Mucosa of stomach (tissue), 1 donor: ENCODE measurements around the gene C1QTNF8.

Experiments
- H3K27me3 ChIP-seq: one replicate; pipeline ENCODE4 v1.7.0; 2013; ENCODE audit warnings: mild to moderate bottlenecking, low read length; ENCODE audit not compliant: control insufficient read depth, insufficient read depth
- H3K36me3 ChIP-seq: one replicate; pipeline ENCODE4 v1.7.0; 2013; ENCODE audit warnings: low read length; ENCODE audit not compliant: control insufficient read depth, insufficient read depth
- H3K4me1 ChIP-seq: one replicate; pipeline ENCODE4 v1.7.0; 2013; ENCODE audit warnings: mild to moderate bottlenecking, low read length; ENCODE audit not compliant: control insufficient read depth, insufficient read depth
- H3K4me3 ChIP-seq: one replicate; pipeline ENCODE4 v1.7.0; 2013; ENCODE audit warnings: low read length
- H3K9ac ChIP-seq: one replicate; pipeline ENCODE4 v1.7.0; 2013; ENCODE audit warnings: mild to moderate bottlenecking, low read length, moderate library complexity
- H3K9me3 ChIP-seq: one replicate; pipeline ENCODE4 v1.7.0; 2013; ENCODE audit warnings: mild to moderate bottlenecking, low read length, moderate library complexity; ENCODE audit not compliant: control insufficient read depth
- donor health status: Pancreatic carcinoma.

Gene C1QTNF8

DNA sequence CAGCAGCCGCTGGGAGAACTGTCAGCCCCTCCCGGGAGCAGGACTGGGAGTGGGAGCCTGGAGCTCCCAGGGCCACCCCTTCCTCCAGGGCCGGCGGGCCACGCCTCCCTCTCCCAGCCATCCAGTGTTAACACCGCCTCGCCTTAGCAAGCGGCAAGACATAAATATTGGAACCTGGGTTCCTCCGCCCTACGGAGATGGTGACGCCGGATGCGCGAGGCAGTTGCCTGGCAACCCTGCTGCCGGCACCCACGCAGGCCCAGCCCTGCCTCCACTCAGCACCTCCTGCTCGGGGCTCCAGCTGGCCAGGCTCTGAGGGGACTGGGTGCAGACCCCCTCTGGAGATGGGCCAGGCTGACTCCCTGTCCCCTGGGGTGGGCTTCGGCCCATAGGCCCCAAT lies 29.4 kb upstream of the C1QTNF8 start:
- no peaks in the 10 kb centered on the region for H3K4me1 ChIP-seq
- no peak overlapping the region for H3K4me3 ChIP-seq
- H3K9me3 ChIP-seq, result no peaks in the 10 kb centered on the region
- H3K9ac ChIP-seq, result no peak overlapping the region
- peaks cover 11% of the 10 kb centered on the region for H3K27me3 ChIP-seq
- H3K36me3 ChIP-seq, result no peaks in the 10 kb centered on the region

- H3K27me3 ChIP-seq, result peaks cover 14% of the 10 kb centered on the region
- no peaks in the 10 kb centered on the region for H3K4me1 ChIP-seq
- no peak overlapping the region for H3K4me3 ChIP-seq
- no peaks in the 10 kb centered on the region for H3K36me3 ChIP-seq
- H3K9ac ChIP-seq, result no peak overlapping the region
- H3K9me3 ChIP-seq, result no peaks in the 10 kb centered on the region
Measured at GRCh38 chr16:1124795-1125194, 28.8 kb upstream of the C1QTNF8 start.

DNA sequence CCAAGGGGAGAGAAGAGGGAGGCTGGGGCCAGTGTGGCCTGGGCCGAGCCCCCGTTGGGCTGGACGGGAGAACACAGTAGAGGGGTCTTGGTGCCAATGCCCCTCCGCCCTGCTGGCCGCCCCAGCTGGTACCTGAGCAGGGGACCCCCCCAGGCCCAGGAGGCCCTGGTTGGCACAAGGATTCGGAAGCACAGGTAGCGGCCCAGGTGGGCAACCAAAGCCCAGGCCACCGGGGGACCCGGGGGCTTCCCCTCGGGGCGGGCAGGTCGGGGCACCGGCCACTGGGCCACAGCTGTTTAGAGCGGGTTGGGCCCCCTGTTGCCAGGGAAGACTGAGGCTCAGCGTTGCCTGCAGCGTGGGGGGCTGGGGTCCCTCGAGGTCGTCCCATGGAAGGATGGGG lies 28.2 kb upstream of the C1QTNF8 start:
- Histone ChIP-seq H3K4me1 (no peaks in the 10 kb centered on the region), H3K36me3 (no peaks in the 10 kb centered on the region), H3K9me3 (no peaks in the 10 kb centered on the region), H3K4me3 (no peak overlapping the region), H3K27me3 (peaks cover 14% of the 10 kb centered on the region), H3K9ac (no peak overlapping the region)

DNA sequence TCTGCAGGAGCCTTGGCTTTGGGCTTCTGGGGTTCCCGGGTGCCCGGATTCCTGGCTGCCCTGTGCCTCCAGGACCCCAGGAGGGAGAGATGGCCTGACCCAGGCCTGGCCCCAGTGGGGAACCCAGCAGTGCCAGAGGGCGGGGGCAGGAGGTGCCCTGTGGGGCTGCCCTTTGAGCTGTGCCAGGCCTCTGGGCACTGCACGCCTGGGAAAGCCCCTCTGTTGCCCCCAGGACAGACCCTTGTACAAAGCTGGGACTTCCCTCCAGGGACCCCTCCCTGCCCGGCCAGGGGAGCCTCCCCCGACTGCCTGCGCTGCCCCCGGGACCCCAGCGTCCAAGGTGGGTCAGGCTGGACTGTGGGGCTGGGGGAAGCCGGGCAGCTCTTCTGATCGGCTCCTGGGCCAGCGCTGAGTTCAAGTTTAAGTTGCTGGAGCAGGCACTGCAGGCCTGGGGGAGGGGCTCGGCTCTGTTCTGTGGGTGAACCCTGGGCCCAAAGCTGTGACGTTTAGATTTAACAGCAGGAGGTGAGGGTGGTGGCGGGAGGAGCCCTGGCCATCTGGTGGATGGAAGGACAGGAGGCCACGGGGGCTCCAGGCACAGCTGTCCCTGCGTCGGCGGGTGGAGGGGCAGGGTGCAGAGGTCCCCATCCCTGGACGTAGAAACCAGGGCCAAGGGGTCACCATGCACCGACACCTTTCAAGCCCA lies 27.6 kb upstream of the C1QTNF8 start:
- peaks cover 14% of the 10 kb centered on the region for H3K27me3 ChIP-seq
- no peak overlapping the region for H3K9ac ChIP-seq
- H3K4me1 ChIP-seq, result no peaks in the 10 kb centered on the region
- H3K36me3 ChIP-seq, result no peaks in the 10 kb centered on the region
- no peak overlapping the region for H3K4me3 ChIP-seq
- H3K9me3 ChIP-seq, result no peaks in the 10 kb centered on the region

DNA sequence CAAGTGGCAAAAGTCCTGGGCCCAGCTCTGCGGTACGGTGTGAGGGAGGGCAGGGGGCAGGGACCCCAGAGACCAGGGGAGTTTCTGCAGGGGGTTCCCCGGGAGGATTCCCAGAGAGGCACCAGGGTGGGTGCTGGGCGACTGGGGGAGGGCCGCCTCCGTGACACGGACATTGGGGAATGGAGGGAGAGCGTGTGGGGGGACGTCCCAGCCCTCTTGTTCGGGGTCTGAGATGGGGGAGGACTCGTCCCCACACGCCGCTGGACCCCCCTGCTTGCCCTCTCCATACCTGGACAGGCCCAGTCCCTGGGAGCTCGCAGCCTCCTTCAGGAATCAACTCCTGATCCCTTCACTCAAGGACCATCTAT lies 26.3 kb upstream of the C1QTNF8 start:
- Histone ChIP-seq H3K27me3 (peaks cover 14% of the 10 kb centered on the region), H3K36me3 (no peaks in the 10 kb centered on the region)

GRCh38 chr16:1121601-1122397 lies 25.8 kb upstream of the C1QTNF8 start:
- no peaks in the 10 kb centered on the region for H3K9me3 ChIP-seq
- H3K4me3 ChIP-seq, result no peak overlapping the region
- no peak overlapping the region for H3K9ac ChIP-seq
- H3K4me1 ChIP-seq, result no peaks in the 10 kb centered on the region
- H3K27me3 ChIP-seq, result peaks cover 14% of the 10 kb centered on the region
- no peaks in the 10 kb centered on the region for H3K36me3 ChIP-seq

More for the DNA sequence above, 26.3 kb upstream of the C1QTNF8 start:
- Histone ChIP-seq H3K9ac (no peak overlapping the region), H3K4me3 (no peak overlapping the region), H3K9me3 (no peaks in the 10 kb centered on the region), H3K4me1 (no peaks in the 10 kb centered on the region)

GRCh38 chr16:1121009-1121408 lies 25.0 kb upstream of the C1QTNF8 start:
- no peaks in the 10 kb centered on the region for H3K4me1 ChIP-seq
- H3K9me3 ChIP-seq, result no peaks in the 10 kb centered on the region
- peaks cover 14% of the 10 kb centered on the region for H3K27me3 ChIP-seq
- no peak overlapping the region for H3K4me3 ChIP-seq
- H3K36me3 ChIP-seq, result no peaks in the 10 kb centered on the region
- H3K9ac ChIP-seq, result no peak overlapping the region

DNA sequence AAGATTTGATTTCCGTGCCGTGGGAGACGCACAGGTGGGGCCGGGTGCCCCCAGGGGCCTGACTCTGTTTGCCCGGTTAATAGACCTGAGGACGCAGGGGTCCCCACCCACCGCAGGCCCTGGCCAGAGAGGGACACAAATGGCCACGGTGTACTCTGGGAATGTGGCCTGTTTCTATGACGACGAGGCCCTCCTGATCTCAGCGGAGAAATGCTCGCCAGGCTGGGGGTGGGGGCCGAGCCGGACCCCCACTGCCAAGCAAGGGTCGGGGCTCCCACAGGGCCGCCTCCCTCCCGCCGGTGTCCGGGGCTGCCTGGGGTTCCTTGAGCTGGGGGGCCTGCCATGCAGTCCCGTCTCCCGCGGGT lies 24.5 kb upstream of the C1QTNF8 start:
- no peaks in the 10 kb centered on the region for H3K36me3 ChIP-seq
- H3K4me3 ChIP-seq, result no peak overlapping the region
- H3K9ac ChIP-seq, result no peak overlapping the region
- no peaks in the 10 kb centered on the region for H3K9me3 ChIP-seq
- H3K27me3 ChIP-seq, result peaks cover 11% of the 10 kb centered on the region
- no peaks in the 10 kb centered on the region for H3K4me1 ChIP-seq

GRCh38 chr16:1119766-1120576 lies 23.9 kb upstream of the C1QTNF8 start:
- Histone ChIP-seq H3K36me3 (no peaks in the 10 kb centered on the region), H3K9me3 (no peaks in the 10 kb centered on the region), H3K27me3 (peaks cover 11% of the 10 kb centered on the region), H3K4me1 (no peaks in the 10 kb centered on the region), H3K9ac (no peak overlapping the region), H3K4me3 (no peak overlapping the region)

GRCh38 chr16:1119129-1119528 lies 23.1 kb upstream of the C1QTNF8 start:
- Histone ChIP-seq H3K36me3 (no peaks in the 10 kb centered on the region), H3K4me3 (no peak overlapping the region), H3K27me3 (peaks cover 11% of the 10 kb centered on the region), H3K9me3 (no peaks in the 10 kb centered on the region), H3K9ac (no peak overlapping the region), H3K4me1 (no peaks in the 10 kb centered on the region)

DNA sequence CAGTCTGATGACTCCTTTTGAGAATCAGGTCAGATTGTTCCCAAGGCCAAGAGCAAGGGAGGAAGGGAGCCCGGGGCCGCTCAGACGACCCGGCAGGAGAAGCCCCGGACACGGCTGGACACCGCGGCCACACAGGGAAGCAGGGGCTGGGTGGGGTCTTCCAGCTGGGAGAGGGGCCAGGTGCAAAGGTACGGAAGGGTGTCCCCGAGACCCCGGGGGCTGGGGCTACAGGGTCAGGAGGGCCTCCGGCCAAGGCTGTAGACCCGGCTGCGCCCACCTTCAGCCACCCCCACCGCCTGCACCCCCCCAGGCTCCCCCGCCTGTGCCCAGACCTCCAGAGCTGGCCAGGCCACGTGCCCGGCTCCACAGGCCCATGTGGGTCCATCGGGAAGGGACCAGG lies 21.9 kb upstream of the C1QTNF8 start:
- peaks cover 11% of the 10 kb centered on the region for H3K27me3 ChIP-seq

More for the DNA sequence above, 21.9 kb upstream of the C1QTNF8 start:
- Histone ChIP-seq H3K9me3 (no peaks in the 10 kb centered on the region), H3K9ac (no peak overlapping the region), H3K4me3 (no peak overlapping the region), H3K36me3 (no peaks in the 10 kb centered on the region), H3K4me1 (no peaks in the 10 kb centered on the region)
